ENCODE results near the gene TLK2.
"Not testable (repeated sequence)": the region's sequence is repeated elsewhere in the genome, so short reads cannot be mapped to it uniquely, and the experiment has no call there.

Gene TLK2

DNA sequence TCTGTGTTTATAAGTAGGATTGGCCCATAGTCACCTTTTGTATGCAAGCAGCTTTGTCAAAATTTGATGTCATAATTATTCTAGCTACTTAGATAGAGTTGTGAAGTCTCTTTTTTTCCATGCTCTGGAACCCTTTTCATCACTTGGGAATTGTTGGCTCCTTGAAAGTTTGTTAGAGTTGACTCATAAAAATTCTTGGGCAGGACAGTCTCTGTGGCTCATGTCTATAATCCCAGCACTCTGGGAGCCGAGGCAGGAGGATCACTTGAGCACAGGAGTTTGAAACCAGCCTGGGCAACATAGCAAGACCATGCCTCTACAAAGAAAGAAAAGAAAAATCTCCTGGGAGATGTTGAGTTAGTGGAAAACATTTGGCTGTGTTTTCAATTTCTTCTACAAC, 103.1 kb downstream of the TLK2 start:
- Histone ChIP-seq H4K20me1 (peaks cover 0 to 5% (median 0%) of the 10 kb centered on the region in 11 experiments; a peak in 5 of 22 replicates), H3K4me1 (peaks cover 16 to 34% (median 29%) of the 10 kb centered on the region in 10 experiments), H3K4me3 (no peak overlapping the region), H3K27me3 (no peaks in the 10 kb centered on the region), H3K9me3 (replicated peaks in 1 of 11) (no peaks in the 10 kb centered on the region), H3K27ac (no peak overlapping the region), H3K4me2 (no peak overlapping the region), H3K36me3 (peaks cover 74 to 97% (median 87%) of the 10 kb centered on the region in 11 experiments), H3K9ac (no peak overlapping the region)
- no peak for TF ChIP-seq Cebpa-rat (IDR thresholded peaks at IDR 0.05)

DNA sequence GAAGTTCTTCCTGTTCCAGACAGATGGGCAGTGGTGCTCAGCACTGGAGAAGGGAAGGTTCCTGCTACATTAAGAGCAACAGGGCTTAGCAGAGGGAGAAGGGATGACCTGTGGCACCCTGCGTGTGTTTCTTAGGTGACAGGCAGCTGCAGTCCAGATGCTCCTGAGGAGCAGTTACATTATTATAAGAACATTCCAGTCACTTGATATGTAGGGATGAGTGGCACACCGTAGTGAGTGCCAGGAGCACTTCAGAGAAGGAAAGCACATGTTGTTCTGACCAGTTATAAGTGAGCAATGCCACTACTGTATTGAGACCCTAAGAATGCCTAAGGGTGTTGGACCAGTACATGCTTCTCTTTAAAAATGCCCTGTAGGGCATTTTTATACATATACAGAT, 108.9 kb downstream of the TLK2 start:
- H3K27me3 ChIP-seq, result no peaks in the 10 kb centered on the region
- peaks cover 72 to 95% (median 83%) of the 10 kb centered on the region in 11 experiments for H3K36me3 ChIP-seq
- H3K27ac ChIP-seq, result peak overlapping the region in 1 of 11 experiments; percentile 20; a peak in 2 of 22 replicates
- H3K9me3 ChIP-seq (replicated peaks in 1 of 11), result peaks cover 0 to 4% (median 0%) of the 10 kb centered on the region in 11 experiments; a peak in 1 of 22 replicates
- H3K9ac ChIP-seq, result no peak overlapping the region
- H3K4me3 ChIP-seq, result no peak overlapping the region
- no peak overlapping the region for H3K4me2 ChIP-seq
- no peak for TF ChIP-seq Cebpa-rat (IDR thresholded peaks at IDR 0.05)
- peaks cover 16 to 49% (median 36%) of the 10 kb centered on the region in 10 experiments for H3K4me1 ChIP-seq
- H4K20me1 ChIP-seq, result peaks cover 0 to 22% (median 3%) of the 10 kb centered on the region in 11 experiments; a peak in 7 of 22 replicates

- TF ChIP-seq Cebpa-rat (IDR thresholded peaks at IDR 0.05), result no peak
- Histone ChIP-seq H3K27ac (no peak overlapping the region), H3K36me3 (peaks cover 72 to 95% (median 83%) of the 10 kb centered on the region in 11 experiments), H4K20me1 (peaks cover 0 to 27% (median 3%) of the 10 kb centered on the region in 11 experiments; a peak in 7 of 22 replicates), H3K4me3 (no peak overlapping the region), H3K27me3 (no peaks in the 10 kb centered on the region), H3K4me1 (peaks cover 16 to 49% (median 36%) of the 10 kb centered on the region in 10 experiments), H3K9ac (no peak overlapping the region), H3K9me3 (replicated peaks in 1 of 11) (peaks cover 0 to 9% (median under 1%) of the 10 kb centered on the region in 11 experiments; a peak in 7 of 22 replicates), H3K4me2 (no peak overlapping the region)
These were observed 109.5 kb downstream of the TLK2 start for GRCh38 chr17:62588109-62588508.

DNA sequence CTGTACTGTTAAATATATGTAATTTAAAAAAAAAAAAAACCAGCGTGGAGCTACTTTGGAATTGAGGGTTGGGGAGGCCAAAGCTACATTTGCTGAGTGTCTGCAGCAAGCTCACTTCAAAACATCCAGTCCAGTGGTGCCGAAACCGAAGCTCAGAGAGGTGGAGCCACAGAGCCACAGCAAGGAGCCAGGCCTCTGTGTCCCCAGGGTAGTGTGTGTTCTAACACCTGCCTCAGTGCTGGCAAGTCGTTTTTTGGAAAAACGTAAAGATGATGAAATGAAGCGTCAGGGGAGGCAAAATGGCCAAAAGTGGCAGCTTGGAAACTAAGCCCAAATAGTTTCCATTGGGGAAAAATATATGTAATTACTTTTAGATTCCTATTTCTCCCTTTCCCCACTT, 112.7 kb downstream of the TLK2 start:
- Histone ChIP-seq H3K4me1 (peaks cover 0 to 24% (median 7%) of the 10 kb centered on the region in 10 experiments; a peak in 15 of 20 replicates), H3K9me3 (replicated peaks in 1 of 11) (peaks cover 27 to 41% (median 32%) of the 10 kb centered on the region in 11 experiments), H3K9ac (no peak overlapping the region), H3K4me3 (no peak overlapping the region), H3K4me2 (peak overlapping the region in 1 of 11 experiments; percentile 14; a peak in 1 of 22 replicates), H3K36me3 (peaks cover 88 to 98% (median 94%) of the 10 kb centered on the region in 11 experiments), H3K27ac (no peak overlapping the region), H3K27me3 (no peaks in the 10 kb centered on the region), H4K20me1 (peaks cover 0 to 23% (median 3%) of the 10 kb centered on the region in 11 experiments; a peak in 7 of 22 replicates)
- no peak for TF ChIP-seq Cebpa-rat (IDR thresholded peaks at IDR 0.05)

DNA sequence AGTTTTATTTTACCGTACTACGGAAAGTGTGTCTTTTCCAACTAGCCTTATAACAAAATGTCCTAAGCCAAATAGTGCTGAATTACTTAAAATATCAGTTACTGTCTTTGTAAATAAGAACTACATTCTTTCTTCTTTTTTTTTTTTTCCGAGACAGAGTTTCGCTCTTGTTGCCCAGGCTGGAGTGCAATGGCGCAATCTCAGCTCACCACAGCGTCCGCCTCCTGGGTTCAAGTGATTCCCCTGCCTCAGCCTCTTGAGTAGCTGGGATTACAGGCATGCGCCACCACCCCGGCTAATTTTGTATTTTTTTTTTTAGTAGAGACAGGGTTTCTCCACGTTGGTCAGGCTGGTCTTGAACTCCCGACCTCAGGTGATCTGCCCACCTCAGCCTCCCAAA, 113.2 kb downstream of the TLK2 start:
- Histone ChIP-seq H3K4me1 (peaks cover 0 to 19% (median 2%) of the 10 kb centered on the region in 10 experiments; a peak in 15 of 20 replicates), H4K20me1 (peaks cover 0 to 23% (median 2%) of the 10 kb centered on the region in 11 experiments; a peak in 7 of 22 replicates), H3K9me3 (replicated peaks in 1 of 11) (peaks cover 29 to 46% (median 37%) of the 10 kb centered on the region in 11 experiments), H3K36me3 (peaks cover 92 to 98% (median 94%) of the 10 kb centered on the region in 11 experiments)
- H3K4me2 ChIP-seq, H3K27me3 ChIP-seq, H3K4me3 ChIP-seq, H3K9ac ChIP-seq, H3K27ac ChIP-seq: not testable (repeated sequence)

- H3K27ac ChIP-seq, result no peak overlapping the region
- peaks cover 0 to 17% (median 0%) of the 10 kb centered on the region in 11 experiments; a peak in 6 of 22 replicates for H4K20me1 ChIP-seq
- TF ChIP-seq Cebpa-rat (IDR thresholded peaks at IDR 0.05), result no peak
- peaks cover 0 to 12% (median 0%) of the 10 kb centered on the region in 10 experiments; a peak in 5 of 20 replicates for H3K4me1 ChIP-seq
- no peak overlapping the region for H3K4me3 ChIP-seq
- H3K9ac ChIP-seq, result no peak overlapping the region
- H3K4me2 ChIP-seq, result no peak overlapping the region
- peaks cover 29 to 52% (median 42%) of the 10 kb centered on the region in 11 experiments for H3K9me3 ChIP-seq (replicated peaks in 1 of 11)
- no peaks in the 10 kb centered on the region for H3K27me3 ChIP-seq
- peaks cover 92 to 98% (median 94%) of the 10 kb centered on the region in 11 experiments for H3K36me3 ChIP-seq
These were observed 113.9 kb downstream of the TLK2 start for GRCh38 chr17:62592341-62593099.

DNA sequence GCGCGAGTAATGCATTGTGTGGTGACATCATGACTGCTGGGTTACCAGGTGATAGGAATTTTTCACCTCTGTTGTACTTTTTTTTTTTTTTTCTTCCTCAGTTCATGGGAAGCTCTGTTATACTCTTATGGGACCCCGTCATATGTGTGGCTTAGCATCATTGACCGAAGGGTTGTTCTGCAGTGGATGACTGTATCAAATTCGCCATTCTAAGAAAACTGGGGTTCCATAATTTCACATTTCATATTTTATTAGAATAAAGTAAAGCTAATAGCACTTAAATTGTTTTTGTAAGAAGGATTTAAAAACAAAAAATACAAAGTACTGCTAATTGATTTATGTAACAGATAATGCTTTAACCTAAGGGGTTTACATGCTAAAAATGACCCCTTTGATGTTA, 116.9 kb downstream of the TLK2 start:
- no peak overlapping the region for H3K4me2 ChIP-seq
- no peak overlapping the region for H3K9ac ChIP-seq
- H3K27me3 ChIP-seq, result no peaks in the 10 kb centered on the region
- peaks cover 99 to 100% (median 100%) of the 10 kb centered on the region in 11 experiments for H3K36me3 ChIP-seq
- TF ChIP-seq Cebpa-rat (IDR thresholded peaks at IDR 0.05), result no peak
- H4K20me1 ChIP-seq, result peaks cover 0 to 20% (median 0%) of the 10 kb centered on the region in 11 experiments; a peak in 3 of 22 replicates
- no peak overlapping the region for H3K27ac ChIP-seq
- peaks cover 29 to 52% (median 42%) of the 10 kb centered on the region in 11 experiments for H3K9me3 ChIP-seq (replicated peaks in 1 of 11)
- H3K4me3 ChIP-seq, result no peak overlapping the region
- peaks cover 0 to 10% (median 0%) of the 10 kb centered on the region in 10 experiments; a peak in 4 of 20 replicates for H3K4me1 ChIP-seq

- Histone ChIP-seq H3K4me3 (no peak overlapping the region), H3K9me3 (replicated peaks in 1 of 11) (peaks cover 29 to 52% (median 42%) of the 10 kb centered on the region in 11 experiments), H3K9ac (no peak overlapping the region), H3K36me3 (peaks cover 99 to 100% (median 100%) of the 10 kb centered on the region in 11 experiments), H3K4me1 (peaks cover 0 to under 1% (median 0%) of the 10 kb centered on the region in 10 experiments; a peak in 1 of 20 replicates), H3K27me3 (no peaks in the 10 kb centered on the region), H3K4me2 (no peak overlapping the region), H4K20me1 (peaks cover 0 to 32% (median 0%) of the 10 kb centered on the region in 11 experiments; a peak in 3 of 22 replicates), H3K27ac (no peak overlapping the region)
- TF ChIP-seq Cebpa-rat (IDR thresholded peaks at IDR 0.05), result no peak
These were observed 118.0 kb downstream of the TLK2 start for GRCh38 chr17:62596662-62597061.

GRCh38 chr17:62597150-62597549, 118.5 kb downstream of the TLK2 start:
- Histone ChIP-seq H3K27me3 (no peaks in the 10 kb centered on the region), H3K4me2 (no peak overlapping the region), H3K9me3 (replicated peaks in 1 of 11) (peaks cover 29 to 52% (median 42%) of the 10 kb centered on the region in 11 experiments), H3K4me1 (no peaks in the 10 kb centered on the region), H3K27ac (no peak overlapping the region), H3K4me3 (no peak overlapping the region), H4K20me1 (peaks cover 0 to 33% (median 0%) of the 10 kb centered on the region in 11 experiments; a peak in 3 of 22 replicates), H3K36me3 (peaks cover 99 to 100% (median 100%) of the 10 kb centered on the region in 11 experiments), H3K9ac (no peak overlapping the region)
- no peak for TF ChIP-seq Cebpa-rat (IDR thresholded peaks at IDR 0.05)

Measured in BLaER1 treated with 17β-estradiol and CSF1 and Interleukin-3, amounts not matched to agents 10 nM and 100 nM (cell line).